ENCODE data around the gene GDF10.

Gene GDF10

DNA sequence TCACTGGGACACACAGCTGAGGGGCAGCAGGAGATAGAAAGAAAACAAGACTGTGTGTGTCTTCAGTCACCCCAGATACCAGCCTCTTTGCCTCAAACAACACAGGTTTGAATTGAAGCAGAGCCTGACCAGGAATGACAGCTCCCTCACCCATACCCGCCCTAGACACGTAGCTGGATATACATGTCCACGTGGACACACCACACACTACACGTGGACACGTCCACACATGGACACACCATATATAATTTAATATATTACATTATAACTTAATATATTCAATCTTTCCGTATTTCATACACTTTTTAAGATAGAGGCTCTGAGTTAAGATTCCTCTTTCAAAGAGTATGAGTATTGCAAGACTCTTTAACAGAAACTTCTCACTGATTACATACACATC lies 33.5 kb downstream of the GDF10 start:
- Histone ChIP-seq H3K4me3 (replicated peaks; ENCODE audit: insufficient read depth, low read length) (no peak overlapping the region), H3K27me3 (ENCODE audit: insufficient read depth, poor library complexity, severe bottlenecking) (peaks cover 4% of the 10 kb centered on the region), H3K27ac (replicated peaks) (no peak overlapping the region)
- TF ChIP-seq, protein P1, sequence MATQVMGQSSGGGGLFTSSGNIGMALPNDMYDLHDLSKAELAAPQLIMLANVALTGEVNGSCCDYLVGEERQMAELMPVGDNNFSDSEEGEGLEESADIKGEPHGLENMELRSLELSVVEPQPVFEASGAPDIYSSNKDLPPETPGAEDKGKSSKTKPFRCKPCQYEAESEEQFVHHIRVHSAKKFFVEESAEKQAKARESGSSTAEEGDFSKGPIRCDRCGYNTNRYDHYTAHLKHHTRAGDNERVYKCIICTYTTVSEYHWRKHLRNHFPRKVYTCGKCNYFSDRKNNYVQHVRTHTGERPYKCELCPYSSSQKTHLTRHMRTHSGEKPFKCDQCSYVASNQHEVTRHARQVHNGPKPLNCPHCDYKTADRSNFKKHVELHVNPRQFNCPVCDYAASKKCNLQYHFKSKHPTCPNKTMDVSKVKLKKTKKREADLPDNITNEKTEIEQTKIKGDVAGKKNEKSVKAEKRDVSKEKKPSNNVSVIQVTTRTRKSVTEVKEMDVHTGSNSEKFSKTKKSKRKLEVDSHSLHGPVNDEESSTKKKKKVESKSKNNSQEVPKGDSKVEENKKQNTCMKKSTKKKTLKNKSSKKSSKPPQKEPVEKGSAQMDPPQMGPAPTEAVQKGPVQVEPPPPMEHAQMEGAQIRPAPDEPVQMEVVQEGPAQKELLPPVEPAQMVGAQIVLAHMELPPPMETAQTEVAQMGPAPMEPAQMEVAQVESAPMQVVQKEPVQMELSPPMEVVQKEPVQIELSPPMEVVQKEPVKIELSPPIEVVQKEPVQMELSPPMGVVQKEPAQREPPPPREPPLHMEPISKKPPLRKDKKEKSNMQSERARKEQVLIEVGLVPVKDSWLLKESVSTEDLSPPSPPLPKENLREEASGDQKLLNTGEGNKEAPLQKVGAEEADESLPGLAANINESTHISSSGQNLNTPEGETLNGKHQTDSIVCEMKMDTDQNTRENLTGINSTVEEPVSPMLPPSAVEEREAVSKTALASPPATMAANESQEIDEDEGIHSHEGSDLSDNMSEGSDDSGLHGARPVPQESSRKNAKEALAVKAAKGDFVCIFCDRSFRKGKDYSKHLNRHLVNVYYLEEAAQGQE (IDR thresholded peaks at IDR 0.05; ENCODE audit: insufficient replicate concordance, low read depth) = no peak
- TF ChIP-seq, protein P2, sequence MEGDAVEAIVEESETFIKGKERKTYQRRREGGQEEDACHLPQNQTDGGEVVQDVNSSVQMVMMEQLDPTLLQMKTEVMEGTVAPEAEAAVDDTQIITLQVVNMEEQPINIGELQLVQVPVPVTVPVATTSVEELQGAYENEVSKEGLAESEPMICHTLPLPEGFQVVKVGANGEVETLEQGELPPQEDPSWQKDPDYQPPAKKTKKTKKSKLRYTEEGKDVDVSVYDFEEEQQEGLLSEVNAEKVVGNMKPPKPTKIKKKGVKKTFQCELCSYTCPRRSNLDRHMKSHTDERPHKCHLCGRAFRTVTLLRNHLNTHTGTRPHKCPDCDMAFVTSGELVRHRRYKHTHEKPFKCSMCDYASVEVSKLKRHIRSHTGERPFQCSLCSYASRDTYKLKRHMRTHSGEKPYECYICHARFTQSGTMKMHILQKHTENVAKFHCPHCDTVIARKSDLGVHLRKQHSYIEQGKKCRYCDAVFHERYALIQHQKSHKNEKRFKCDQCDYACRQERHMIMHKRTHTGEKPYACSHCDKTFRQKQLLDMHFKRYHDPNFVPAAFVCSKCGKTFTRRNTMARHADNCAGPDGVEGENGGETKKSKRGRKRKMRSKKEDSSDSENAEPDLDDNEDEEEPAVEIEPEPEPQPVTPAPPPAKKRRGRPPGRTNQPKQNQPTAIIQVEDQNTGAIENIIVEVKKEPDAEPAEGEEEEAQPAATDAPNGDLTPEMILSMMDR (IDR thresholded peaks at IDR 0.05; ENCODE audit: insufficient read depth, low read length) = no peak
- no peak for TF ChIP-seq SPI1 (IDR thresholded peaks at IDR 0.05; ENCODE audit: borderline replicate concordance, low read depth)
- DNase-seq (ENCODE audit: low read depth in 1 of 2, low spot score in 1 of 2) = no peak

DNA sequence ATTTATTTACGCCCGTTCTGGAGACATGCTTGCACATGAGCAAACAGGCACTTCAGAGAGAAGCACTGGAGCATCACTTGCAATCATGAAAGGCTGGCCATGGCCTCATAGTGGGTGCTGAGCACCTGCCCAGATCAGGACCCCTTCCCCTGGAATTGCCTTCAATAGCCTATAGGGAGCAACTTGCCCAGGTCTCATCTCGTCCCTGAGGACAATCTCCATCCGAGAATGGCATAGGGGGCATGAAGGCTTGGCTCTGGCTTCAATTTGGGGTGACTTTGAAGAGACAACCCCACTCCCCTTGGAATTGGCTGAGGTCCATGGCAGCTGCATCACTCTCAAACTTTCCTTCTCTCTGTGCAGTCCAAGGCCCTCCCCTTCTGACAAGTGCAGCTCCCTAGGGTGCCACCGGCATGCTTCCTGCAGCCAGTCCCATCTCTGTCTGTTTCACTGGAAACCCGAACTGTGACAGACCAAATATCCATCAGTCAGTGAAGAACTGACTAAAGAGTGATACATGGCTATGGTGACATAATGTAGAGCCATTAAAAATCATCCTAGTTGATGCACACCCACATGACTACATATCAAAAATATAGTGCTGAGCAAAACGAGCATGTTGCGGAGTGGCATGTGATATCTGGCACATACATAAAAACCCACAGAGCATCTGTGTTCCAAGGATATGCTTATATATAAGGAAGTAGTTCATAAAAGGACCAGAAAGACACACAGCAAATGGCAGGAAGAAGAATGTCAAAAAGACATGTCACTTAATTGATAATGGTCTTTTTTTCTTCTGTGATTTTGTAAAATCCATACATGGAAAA lies 34.7 kb downstream of the GDF10 start:
- Histone ChIP-seq H3K27me3 (ENCODE audit: insufficient read depth, poor library complexity, severe bottlenecking) (peaks cover 4% of the 10 kb centered on the region), H3K27ac (replicated peaks) (no peak overlapping the region), H3K4me3 (replicated peaks; ENCODE audit: insufficient read depth, low read length) (no peak overlapping the region)
- TF ChIP-seq GABPA (IDR thresholded peaks at IDR 0.05; ENCODE audit: low read depth) = no peak
- TF ChIP-seq, protein P1 (IDR thresholded peaks at IDR 0.05; ENCODE audit: insufficient replicate concordance, low read depth) = no peak
- TF ChIP-seq POLR2AphosphoS5 (IDR thresholded peaks at IDR 0.05; ENCODE audit: low read depth) = no peak
- TF ChIP-seq, protein P2 (IDR thresholded peaks at IDR 0.05; ENCODE audit: insufficient read depth, low read length) = no peak
- no peak for TF ChIP-seq SPI1 (IDR thresholded peaks at IDR 0.05; ENCODE audit: borderline replicate concordance, low read depth)
- DNase-seq (ENCODE audit: low read depth in 1 of 2, low spot score in 1 of 2) = no peak

GRCh38 chr10:47335906-47336305 lies 35.9 kb downstream of the GDF10 start:
- H3K27me3 ChIP-seq (ENCODE audit: insufficient read depth, poor library complexity, severe bottlenecking) = peaks cover 4% of the 10 kb centered on the region

GRCh38 chr10:47336387-47337134 lies 36.6 kb downstream of the GDF10 start:
- Histone ChIP-seq H3K27me3 (ENCODE audit: insufficient read depth, poor library complexity, severe bottlenecking) (peaks cover 4% of the 10 kb centered on the region), H3K27ac (replicated peaks) (no peak overlapping the region), H3K4me3 (replicated peaks; ENCODE audit: insufficient read depth, low read length) (no peak overlapping the region)
- TF ChIP-seq SPI1 (IDR thresholded peaks at IDR 0.05; ENCODE audit: borderline replicate concordance, low read depth) = no peak
- TF ChIP-seq GABPA (IDR thresholded peaks at IDR 0.05; ENCODE audit: low read depth) = no peak
- TF ChIP-seq, protein P1 (IDR thresholded peaks at IDR 0.05; ENCODE audit: insufficient replicate concordance, low read depth) = no peak
- TF ChIP-seq, protein P2 (IDR thresholded peaks at IDR 0.05; ENCODE audit: insufficient read depth, low read length) = no peak
- no peak for TF ChIP-seq POLR2AphosphoS5 (IDR thresholded peaks at IDR 0.05; ENCODE audit: low read depth)
- no peak for DNase-seq (ENCODE audit: low read depth in 1 of 2, low spot score in 1 of 2)

More at GRCh38 chr10:47335906-47336305, 35.9 kb downstream of the GDF10 start:
- no peak overlapping the region for H3K27ac ChIP-seq (replicated peaks)
- H3K4me3 ChIP-seq (replicated peaks; ENCODE audit: insufficient read depth, low read length) = no peak overlapping the region
- no peak for DNase-seq (ENCODE audit: low read depth in 1 of 2, low spot score in 1 of 2)
- no peak for TF ChIP-seq POLR2AphosphoS5 (IDR thresholded peaks at IDR 0.05; ENCODE audit: low read depth)
- no peak for TF ChIP-seq GABPA (IDR thresholded peaks at IDR 0.05; ENCODE audit: low read depth)

Measured in HL-60 (cell line).